NCI-H226 (cell line): ENCODE measurements around the gene RNU6-8.

Experiments
- DNase-seq: peaks from one replicate; pipeline ENCODE4 v3.0.0-alpha.2; 2015

Gene RNU6-8

DNA sequence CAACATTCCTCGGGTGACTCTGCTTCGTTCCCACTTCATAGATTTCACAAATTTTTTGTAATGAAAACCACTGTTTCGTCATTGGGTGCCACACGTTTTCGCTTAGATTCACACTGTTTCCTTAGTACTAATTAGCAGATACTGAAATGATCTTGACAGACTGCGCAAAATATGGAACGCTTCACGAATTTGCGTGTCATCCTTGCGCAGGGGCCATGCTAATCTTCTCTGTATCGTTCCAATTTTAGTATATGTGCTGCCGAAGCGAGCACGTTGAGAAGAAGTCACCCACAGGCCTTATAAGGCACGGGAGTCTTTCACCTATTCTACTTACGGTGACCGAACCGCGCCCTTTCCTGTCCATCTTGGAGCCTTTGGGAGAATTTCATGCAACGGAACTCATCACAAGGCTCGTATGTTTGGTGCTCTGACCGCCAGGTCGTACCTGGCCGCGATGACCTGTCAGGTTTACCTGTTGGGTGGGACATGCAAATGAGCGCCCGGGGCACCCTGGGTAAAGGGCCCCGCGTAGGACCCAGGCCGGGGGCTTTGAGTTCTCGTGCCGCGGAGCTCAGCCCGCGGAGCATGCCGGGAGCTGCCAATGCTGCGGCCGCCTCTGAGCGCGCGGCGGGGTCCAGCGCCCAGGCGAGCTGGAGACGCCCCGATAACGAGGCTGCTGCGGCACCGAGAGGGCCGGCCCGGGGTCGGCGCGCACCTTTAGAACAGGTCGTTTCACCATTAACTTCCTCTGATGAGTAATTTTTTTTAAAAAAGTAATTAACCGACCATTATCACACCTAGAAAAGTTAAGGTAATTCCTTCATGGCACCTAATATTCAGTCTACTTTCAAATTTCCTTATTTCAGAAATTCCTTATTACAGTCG, at the start of gene RNU6-8:
TSS of gene RNU6-8 (minus strand) at position 272 of the 885 bp plus-strand sequence.
- peak; percentile 76 for DNase-seq

DNA sequence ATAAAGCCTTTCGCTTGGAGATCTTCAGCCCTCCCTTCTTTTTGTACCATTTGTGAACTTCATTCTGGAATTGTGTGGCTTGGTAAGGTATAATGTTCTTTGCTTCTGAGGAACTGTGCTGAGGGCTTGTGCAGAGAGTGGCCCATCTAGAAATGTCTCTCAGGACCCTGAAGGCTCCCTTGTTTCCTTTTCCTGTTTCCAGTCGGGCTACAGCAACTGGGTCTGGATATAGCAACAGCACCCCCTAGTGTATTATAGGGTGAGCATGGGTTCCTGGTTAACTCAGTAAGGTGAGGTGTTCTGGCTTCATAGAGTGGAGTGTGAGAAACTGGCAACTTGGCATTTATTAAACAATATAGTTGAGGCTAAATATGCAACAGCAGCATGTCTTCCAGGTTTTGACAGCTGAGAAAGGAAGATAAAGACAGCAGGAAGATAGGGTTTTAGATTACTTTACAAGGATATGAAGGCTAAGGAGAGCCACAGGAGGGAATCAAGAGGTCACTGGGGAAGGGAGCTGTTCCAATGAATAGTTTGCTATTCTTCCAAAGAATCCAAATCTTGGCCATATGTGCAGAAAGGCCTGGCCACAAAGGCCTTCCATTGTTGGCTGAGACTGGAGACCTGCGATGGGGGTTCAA, 49.1 kb upstream of the RNU6-8 start:
- peak; percentile 59 for DNase-seq

DNA sequence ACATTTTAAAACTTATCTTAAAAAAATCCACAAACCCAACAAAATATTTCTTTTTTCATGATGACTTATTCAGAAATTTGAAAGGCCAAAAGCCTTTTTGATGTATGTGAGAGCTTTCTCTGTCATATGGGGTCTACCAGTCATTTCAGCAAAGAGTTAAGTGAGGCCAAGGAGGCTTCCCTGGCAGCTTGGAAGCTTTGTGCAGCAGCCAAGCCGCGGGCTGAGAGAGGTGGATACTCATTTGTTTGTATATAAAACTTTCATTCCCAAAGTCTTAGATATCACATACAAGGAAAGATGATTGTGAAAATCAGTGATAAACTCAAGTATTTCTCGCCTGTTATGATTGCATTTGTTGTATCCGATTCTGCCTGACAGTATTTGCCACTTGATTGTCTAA, 48.5 kb upstream of the RNU6-8 start:
- DNase-seq = no peak

DNA sequence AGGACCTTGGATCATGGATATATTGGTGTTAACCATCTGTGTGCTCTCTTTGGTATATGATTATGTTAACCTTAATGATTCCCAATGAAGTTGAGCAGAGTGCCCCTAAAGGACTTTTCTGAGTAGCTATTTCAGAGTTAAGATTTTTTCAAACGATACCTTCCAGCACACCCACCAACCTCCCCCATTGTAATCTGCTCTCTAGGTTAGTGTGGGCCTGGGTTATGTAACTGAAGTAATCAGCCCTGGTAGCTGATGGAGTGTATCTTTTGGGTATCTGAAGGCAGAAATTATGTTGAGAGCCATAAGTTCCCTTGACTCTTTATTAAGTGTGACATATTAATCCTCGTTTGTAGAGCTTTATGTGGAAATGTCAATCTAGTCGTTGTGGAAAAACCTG, 47.6 kb upstream of the RNU6-8 start:
- no peak for DNase-seq

DNA sequence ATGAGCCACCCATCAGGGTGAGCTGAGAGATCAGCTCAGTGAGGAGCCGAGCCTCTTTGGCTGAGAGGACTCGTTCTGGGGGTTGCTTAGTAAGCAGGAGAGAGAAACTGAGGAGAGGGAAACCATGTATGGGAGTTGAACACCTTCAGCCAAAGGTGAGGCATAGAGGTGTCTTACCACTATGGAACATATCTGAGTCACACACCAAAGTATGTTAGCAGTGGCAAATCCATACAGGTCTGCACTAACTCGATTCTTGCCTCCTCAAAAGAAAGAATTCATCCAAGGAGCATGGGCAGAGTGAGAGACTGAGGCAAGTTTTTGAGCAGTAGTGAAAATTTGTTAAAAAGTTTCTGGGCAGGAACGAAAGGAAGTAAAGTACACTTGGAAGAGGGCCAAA, 46.7 kb upstream of the RNU6-8 start:
- DNase-seq = no peak

DNA sequence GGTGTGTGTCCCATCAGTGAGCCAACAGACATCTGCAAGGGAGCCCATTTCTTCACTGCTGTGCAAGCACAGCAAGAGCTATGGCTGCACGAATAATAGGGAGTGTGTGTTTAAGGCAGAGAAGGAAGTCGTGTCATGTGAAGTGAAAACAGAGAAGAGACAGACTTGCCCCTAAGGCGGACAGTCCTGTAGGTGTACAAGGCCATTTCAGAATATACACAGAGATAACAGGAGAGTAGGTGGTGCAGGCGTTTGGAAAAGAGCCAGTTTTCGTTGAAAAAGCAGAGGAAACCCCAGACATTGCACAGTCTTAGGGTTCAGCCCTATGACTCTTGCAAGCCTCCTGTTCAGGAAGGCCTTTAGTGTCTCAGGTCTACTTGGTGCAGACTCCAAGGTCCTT, 46.3 kb upstream of the RNU6-8 start:
- DNase-seq = no peak

DNA sequence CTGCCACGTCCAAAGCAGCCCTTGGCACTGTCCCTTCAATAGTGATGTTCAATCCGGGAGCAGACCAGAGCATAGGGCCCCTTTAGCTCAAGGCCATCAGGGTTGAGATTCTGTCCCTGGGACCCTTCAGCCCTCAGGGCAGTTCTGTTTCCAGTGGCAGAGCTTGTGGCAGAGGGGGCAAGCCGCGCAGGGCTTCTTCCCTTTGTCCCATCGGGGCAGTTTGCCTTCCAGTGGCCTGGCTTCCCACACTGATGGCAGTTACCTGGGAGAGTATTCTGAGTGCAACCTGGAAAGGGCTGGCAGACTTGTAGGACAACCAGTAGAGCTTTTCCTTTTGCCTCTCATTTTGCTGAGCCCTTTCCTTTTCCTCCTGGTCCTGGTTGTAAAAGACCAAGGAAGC, 43.7 kb upstream of the RNU6-8 start:
- no peak for DNase-seq

DNA sequence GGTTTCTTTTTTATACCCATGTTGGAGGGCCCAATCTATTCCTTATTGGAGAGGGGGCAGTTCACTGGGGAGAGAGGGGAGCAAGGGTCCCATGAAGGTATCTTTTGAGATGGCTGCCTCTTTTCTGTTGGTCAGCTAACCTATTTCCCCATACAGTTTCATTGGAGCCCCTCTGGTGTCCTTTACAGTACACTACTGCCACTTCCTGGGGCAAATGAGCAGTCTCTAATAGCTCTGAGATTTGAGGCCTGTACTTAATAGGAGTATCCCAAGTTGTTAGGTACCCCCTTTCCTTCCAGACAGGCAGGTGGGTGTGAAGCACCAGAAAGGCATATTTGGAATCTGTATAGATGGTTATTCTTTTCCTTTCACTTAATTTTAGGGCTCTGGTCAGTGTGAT, 41.3 kb upstream of the RNU6-8 start:
- DNase-seq = no peak

DNA sequence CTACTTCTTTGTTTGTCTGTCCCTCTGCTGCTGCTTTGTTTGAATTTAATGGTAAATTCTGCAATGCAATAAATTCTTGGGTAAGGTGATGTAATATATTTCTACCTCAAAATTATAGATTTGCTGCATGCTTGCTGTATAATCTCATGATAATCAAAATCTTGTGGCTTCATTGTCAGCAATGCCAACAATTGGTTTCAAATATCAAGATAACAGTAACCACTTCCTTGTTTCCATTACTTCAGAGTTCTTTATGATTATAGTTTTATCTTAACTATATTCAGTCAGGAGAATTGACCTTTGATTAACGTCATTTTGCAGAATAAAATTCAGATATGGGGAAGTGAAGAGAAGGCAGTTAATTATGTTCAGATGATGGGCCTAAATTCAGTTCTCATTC, 30.2 kb upstream of the RNU6-8 start:
- no peak for DNase-seq

DNA sequence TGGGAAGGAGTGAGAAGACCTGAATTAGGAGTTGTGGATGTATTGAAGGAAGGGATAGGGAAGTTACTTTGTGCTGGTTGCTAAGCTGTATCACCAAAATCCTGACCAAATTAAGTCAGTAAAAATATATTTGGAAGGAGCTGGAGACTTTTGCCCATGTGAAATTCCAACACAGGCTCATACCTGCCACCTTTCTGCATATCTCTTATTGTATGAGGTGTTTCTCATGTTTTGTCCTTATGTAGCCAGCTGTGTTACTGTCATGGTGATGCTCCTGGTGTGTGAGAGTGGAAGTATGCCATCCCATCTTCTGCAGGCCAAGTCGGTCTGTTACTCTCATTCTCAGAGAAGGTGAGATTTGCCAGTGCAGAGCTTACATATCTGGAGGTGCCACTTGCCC, 29.4 kb upstream of the RNU6-8 start:
- DNase-seq = no peak

DNA sequence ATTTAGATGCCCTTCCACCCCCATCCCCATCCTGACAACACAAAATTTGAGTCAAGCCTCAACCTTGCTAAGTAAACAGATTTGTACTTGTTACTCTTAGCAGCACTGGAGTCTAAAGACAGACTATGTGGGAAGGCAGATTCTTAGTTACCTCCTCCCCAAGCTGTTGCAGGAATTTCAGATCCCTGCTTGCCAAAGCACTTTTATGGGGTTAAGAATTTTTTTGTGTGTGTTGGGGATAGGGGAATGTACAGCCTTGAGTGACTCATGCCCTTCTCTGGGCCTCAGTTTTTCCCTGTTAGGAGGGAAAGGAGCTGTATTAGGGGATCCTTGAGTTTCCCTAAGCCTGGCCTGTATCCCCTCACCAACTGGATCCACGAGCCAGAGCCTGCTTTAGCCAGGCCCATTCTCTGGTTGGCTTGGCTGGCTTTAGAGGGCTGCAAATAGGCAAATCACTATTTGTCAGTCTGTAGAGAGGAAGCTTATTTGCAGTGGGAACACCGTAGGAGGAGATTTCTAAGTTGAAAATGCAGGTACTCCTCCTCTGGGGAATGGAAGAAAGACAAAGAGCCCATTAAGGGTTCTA, 27.7 kb upstream of the RNU6-8 start:
- peak; percentile 86 for DNase-seq

DNA sequence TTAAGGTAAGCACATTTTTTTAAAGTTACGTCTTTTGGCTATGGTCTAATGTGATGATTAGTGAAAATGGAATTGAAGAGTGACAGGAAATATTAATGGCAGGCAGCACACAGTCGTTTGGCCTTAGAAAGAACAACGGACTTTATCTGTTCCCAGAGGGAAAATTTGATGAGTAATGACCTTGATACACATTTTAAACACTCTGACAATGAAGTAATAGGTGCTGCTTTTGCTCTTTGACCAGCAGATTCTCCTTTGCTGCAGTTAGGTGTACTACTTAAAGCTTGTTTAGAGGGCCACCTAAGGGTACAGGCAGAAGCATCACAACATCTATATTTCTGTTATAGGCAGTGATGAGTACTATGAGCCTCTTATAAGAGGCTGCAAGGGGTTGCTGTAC, 27.1 kb upstream of the RNU6-8 start:
- DNase-seq = peak; percentile 89

DNA sequence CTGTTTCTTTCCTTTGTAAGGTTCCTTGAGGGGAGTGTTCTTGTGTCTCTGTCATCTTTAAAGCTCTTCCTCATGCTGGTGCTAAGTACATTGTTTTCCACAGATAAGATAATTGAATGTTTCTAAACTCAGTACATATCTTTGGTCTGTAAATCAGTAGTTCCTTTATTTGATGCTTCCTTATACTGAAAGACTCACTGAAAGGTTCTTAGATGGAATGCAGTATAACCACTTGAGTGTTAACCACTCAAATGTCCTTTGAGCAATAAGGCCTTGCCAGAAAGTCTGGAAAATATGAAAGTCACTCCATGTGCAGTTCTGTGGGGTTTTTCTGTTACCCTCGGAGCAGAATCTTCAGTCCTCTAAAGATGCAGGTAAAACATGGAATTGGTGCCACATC, 23.0 kb upstream of the RNU6-8 start:
- no peak for DNase-seq

DNA sequence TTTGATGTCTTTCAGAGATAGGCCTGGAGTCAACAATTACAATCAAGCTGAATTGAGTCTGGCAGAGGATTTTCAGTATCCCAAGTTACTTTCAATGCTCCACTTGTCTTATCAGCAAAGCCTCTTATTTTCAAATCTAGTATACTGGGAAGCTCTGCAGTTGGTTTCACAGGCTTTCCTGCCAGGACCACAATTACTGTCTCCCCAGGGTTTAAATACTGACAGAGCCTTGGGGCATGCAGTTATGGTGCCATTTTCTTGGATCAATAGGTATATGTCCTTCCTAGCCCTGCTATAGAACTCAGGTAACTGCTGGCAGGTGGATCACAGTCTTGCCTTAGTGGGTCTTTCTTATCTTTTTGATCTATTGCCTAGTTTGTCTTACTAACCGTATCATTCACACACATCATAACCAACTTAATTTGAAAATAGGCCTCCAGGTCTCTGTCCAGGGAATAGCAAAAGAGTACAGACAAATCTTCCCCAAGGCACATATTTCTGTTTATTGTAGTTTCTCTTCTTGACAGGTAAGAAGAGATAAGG, 22.4 kb upstream of the RNU6-8 start:
- DNase-seq = no peak

DNA sequence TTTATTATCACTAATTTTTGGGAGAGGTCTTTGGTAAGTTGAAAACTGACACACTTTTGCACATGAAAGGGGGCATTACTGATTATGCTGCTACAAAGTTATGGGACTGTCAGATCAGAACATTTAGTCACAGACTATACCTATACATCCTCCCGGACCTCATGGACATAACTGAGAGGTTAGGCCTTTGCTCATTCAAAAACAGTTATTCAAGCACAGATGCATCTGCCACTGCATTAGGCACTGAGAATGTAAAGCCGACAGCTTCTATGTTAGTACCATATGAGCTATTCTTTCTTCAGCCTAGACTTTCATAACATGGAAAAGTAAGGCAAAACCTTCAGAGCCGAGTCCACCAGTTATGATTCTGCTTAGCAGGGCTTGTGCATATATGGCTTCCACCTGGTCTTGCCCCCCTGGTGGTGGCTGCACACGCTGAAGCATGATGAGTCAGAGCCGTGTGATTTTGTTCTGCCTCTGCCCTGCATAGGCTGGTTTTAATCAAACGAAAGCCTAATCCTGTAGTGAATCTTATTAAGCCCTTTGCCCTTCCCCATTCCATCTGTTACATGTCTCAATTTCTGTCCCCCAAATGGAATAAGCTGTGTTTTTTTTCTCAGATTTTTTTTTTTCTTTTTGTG, 21.8 kb upstream of the RNU6-8 start:
- DNase-seq = peak; percentile 41

DNA sequence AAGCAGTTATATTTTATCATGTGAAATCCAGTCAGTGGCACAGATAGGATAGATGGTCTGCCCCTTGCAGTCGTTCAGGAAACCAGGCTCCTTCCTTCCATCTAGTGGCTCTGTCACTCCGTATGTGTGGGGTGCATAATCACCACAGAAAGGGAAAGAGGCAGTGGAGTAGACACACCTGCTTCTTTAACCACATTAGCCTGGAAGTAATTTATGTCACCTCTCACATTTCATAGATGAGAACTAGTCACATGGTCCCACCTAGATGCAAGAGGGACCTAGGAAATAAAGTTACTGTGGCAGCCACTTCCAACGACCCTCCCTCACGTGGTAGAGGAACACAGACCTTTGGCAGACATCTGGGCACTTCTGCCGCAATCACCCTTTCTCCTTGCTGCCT, 14.2 kb upstream of the RNU6-8 start:
- no peak for DNase-seq

DNA sequence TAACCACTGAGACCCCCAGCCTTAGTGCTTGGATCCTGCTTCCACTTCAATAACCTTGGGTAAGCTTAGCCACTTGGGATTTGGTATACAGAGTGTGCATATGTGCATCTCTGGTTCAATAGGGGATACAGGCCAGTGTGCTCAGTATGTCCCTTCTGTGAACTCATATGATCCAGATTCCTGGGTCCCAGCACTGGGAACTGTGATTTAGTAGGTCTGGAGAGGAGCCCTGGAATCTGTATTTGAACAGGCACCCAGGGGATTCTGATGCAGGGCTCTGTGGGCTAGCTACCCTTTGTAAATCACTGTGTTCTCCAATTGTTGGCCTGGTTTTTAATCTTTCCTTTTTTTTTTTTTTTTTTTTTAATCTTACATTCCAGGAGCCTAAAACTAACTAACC, 9.8 kb upstream of the RNU6-8 start:
- DNase-seq = no peak

DNA sequence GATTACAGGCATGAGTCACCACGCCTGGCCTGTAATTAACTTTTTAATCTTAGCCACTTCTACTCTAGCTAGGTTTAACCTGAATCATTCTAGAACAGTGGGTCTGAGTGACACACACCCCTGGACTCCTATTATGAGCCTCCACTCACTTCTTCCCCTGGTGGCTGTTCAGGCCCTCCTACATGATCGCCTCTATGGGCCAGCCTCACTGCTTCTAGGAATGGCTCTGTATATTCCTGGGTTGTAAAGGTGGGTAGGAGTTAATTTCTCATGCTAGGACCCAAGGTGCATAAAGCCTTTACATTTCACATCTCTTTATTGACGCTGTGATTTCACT, 8.0 kb upstream of the RNU6-8 start:
- no peak for DNase-seq

DNA sequence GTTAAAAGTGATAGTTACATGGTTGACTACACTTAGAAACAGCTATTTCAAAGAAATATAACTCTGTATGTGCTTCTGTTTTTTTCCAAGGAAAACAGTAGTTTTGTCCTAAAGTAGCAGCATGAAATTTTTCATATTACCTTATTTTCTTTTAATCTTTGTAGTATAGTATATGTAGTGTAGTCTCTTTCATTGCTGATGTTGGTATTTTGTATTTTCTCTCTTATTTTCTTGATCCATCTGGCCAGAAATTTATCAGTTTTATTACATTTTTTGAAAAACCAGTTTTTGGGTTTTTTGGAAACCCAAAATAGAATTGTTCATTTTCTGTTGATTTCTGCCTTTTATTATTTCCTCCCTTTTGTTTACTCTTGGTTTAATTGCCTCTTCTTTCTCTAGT, 6.4 kb upstream of the RNU6-8 start:
- no peak for DNase-seq

DNA sequence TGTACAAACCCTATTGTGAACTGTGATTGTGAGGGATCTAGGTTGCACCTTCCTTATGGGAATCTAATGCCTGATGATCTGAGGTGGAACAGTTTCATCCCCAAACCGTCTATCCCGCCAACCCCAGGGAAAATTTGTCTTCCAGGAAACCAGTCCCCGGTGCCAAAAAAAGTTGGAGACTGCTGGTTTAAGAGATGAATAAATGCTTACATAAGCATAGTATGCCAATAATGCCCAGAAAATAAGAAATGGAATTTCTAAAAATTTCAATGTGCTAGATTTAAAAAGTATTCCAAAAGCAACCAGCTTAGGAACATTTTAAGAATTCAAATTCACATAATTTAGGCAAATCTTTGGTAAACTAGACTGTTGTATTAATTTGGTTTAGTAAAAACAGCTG, 5.4 kb upstream of the RNU6-8 start:
- no peak for DNase-seq

DNA sequence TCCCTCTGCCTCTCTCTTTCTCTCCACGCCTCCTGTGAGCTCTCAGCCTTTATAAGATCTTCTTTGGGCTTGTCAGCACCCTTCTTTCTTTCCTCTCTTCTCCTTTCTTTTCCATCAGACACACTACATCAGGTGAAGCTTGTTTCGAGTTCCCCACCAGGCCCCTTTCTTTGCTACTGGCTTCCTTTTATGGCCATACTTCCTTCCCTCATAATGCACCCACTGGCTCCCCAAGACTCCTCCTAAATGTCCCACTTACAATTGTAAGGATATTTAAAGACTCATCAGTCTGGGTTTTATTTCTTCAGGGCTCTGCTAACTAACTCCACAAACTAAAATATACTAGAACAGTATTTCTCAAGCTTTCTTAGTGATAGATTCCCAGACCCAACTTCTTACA, 3.5 kb upstream of the RNU6-8 start:
- no peak for DNase-seq

DNA sequence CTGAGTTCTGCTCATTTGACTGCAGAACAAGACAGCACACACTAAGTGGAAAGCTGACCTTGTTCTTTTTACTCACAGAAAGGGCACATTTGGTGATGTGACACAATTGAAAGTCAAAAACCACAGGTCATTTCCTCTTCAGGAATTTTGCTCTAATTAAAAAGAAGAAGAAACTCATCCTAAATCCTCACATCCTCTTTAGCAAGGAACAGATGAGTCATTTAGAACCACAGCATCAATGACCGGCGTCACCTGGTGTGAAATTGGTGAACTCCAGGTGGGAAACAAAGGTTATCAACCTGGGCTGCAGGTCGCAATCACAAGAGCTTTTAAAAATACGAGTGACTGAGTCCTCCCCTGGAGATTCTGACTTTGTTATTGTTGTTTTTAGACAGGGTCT, 2.9 kb upstream of the RNU6-8 start:
- DNase-seq = no peak

DNA sequence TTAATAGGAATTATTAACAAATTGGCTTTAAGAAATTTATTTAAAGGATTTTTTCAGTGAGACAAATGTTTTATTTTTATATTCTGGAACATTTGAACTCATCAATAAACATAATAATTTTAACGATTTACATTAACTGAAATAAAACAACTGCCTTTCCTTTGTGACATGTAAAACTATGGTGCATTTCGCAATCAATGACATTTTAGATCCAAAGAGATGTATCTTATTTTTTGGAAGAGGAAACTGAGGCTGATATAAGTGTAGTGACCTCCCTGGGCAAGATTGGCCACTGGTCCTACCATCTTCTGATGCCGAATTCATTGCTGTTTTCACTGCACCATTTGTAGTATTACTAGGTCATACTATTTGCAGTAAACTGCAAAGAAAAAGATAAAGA, 2.5 kb upstream of the RNU6-8 start:
- DNase-seq = no peak

DNA sequence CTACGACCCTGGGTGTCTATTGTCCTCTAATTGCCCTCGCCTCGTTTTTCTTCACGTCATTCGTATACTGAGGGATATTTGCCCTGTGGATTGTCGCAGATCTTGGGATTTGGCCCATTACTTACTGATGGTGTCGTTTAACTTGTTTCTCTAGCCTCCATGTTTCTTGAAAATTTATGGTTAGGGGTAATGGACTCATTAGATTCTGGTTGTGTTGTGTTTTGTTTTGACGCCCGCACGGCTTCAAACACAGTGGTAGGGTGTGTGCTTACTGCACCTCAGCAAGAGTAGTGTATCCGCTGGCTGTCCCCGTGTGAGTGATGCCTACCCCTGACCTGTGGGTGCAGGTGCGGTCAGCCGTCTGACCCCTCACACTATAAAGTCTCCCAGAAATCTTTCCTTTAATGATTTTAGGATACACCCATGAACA, 874 bp upstream of the RNU6-8 start:
- DNase-seq = no peak
